TTC549 (cell line): ENCODE measurements around the gene LASP1.
"Not testable (repeated sequence)": the region's sequence is repeated elsewhere in the genome, so short reads cannot be mapped to it uniquely, and the experiment has no call there.

Experiments
- FAIRE-seq: peaks from 2 replicates; lab custom pipeline; 2012; peaks lifted over from hg19 to GRCh38; lab: Jason Lieb, UNC

Gene LASP1

DNA sequence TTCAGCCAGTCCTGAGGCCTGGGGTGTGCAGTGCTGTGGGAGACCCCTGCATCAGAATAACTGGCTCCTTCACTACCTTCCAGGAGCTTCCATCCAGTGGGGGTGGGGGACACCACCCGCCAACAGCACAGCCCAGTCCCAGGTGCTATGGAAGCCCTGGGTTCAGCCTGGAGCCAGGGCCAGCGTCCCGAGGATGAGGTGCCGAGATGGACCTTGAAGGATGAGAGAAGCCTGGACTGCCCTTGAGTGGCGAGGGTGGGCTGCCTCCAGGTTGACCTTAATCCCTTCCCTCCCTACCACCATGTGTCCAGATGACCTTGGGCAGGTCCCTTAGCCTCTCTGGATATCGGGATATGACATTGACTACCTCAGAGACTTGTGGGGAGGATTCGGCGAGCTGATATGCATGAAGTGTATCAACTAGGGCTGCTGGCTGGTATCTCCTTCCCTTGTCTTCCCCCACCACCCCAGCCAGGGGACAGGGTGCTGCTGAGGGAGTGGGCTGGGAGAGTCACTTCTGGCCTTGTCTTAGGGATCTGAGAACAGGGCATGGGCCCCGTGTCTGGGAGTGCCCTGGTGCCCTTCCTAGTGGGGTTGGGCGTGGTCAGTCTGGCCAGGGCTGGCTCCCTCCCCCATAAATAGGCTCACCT, 41.3 kb downstream of the LASP1 start:
- no peak for FAIRE-seq

DNA sequence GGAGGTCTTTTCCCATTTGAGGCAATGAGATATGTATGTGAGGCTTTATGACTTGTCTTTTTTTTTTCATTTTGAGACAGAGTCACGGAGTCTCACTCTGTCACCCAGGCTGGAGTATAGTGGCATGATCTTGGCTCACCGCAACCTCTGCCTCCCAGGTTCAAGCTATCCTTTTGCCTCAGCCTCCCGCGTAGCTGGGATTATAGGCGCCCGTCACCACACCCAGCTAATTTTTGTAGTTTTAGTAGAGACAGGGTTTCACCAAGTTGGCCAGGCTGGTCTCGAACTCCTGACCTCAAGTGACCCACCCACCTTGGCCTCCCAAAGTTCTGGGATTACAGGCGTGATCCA, 41.8 kb downstream of the LASP1 start:
- not testable (repeated sequence) for FAIRE-seq

DNA sequence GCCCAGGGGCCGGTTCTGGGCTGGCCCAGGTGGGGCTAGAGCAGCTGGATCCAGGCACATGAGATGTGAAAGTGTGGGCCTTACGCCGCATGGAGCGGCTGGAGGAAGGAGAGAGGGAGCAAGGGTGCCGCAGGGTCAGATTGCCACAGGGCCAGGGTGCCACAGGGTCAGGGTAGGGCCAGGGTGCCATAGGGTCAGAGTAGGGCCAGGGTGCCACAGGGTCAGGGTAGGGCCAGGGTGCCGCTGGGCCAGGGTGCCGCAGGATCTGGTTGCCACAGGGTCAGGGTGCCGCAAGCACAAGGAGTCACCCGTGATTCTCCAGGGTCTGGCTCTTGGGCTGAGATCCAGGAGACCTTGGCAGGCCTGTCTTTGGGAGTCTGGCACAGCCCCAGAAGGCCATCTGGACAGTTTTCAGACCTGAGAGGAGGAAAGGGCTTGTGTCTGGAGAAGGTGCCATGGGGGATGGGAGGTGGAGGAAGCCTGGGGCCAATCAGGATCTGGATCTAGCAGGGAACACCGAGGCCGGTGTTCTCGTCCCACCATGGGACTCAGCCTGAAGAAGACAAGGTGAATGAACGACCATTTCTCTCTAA, 42.5 kb downstream of the LASP1 start:
- no peak for FAIRE-seq

DNA sequence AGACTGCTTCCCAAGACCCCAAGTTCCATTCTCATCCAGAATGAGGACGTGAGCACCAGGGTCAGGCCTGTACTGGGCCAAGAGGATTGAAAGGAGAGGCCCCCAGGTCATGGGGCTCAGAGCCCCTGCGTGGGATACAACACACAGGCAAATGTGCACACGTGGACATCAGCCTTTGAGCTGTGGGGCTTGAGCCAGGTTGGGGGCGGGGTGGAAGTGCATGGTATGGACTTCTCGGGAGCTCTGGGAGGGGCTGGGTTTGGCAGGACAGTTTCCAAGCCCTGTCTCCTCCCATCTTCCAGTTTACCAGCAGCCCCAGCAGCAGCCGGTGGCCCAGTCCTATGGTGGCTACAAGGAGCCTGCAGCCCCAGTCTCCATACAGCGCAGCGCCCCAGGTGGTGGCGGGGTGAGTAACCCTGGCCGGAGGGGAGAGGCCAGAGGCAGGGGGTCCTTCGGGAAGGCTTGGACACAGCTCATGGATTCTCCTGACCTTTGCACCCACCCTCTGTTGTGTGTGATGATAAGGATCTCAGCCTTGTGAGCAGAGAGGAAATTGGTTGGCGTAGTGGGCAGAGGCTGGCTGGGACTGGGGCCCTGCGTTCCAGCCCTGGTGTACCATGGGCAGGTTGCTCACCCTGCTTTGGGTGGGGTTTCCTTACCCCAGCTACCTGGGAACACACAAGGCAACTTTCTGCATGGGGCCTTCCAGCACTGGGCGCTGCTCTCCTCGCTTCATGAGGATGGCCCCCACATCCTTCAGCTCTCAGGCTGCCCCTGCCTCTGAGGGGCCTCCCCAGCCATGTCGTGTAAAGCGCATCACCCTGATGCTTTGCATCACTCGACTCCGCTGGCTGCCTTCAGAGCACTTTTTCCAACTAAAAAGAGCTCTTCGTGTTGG, 45.1 kb downstream of the LASP1 start:
- FAIRE-seq: no peak

DNA sequence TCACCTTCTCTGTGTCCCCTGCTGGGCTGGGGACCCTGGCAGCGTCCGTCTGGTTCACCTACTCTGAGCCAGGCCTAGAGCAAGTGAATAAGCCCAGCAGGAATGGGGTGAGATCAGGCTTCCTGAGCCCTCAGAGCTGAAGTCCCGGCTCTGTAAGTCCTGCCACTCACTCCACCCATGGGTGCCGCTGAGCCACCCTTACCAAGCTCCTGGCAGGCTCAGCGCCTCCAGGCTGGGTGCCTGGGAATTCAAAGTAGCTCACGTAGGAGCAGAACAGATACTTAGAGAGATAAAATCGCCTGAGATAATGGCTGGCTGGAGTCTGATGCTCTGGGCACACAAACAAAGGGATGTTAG, 45.8 kb downstream of the LASP1 start:
- no peak for FAIRE-seq

DNA sequence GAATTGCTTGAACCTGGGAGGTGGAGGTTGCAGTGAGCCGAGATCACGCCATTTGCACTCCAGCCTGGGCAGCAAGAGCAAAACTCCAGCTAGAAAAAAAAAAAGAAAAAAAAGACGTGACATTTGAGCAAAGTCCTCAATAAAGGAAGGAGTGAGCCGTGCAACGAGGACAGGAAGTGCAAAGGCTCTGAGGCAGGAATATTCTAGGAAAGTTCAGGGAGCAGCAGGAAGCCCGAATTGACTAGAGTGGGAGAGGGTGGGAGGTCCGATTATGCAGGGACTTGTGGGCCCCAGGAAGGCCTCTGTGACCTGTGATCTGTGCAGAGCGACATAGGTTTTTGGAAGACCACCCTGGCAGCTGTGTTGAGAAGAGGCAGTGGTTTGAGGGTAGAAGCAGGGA, 46.9 kb downstream of the LASP1 start:
- FAIRE-seq: no peak

DNA sequence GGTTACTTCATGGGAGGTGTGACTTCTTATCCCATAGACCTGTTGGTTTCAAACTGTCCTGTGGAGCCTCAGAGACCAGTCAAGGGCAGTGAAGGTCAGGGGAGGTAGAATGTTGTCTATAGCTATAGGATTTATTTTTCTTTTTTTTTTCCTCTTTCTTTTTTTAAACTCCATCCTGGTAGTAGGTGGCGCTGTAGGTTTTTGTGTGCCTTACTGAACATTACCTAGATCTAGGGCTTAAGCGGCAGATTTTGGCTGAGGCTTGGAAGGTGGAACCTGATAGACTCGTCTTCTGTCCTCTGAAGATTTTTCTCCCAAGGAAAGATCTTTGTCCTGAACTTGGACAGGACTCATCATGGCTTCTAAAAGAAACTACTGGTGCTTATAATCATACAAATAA, 47.4 kb downstream of the LASP1 start:
- no peak for FAIRE-seq

DNA sequence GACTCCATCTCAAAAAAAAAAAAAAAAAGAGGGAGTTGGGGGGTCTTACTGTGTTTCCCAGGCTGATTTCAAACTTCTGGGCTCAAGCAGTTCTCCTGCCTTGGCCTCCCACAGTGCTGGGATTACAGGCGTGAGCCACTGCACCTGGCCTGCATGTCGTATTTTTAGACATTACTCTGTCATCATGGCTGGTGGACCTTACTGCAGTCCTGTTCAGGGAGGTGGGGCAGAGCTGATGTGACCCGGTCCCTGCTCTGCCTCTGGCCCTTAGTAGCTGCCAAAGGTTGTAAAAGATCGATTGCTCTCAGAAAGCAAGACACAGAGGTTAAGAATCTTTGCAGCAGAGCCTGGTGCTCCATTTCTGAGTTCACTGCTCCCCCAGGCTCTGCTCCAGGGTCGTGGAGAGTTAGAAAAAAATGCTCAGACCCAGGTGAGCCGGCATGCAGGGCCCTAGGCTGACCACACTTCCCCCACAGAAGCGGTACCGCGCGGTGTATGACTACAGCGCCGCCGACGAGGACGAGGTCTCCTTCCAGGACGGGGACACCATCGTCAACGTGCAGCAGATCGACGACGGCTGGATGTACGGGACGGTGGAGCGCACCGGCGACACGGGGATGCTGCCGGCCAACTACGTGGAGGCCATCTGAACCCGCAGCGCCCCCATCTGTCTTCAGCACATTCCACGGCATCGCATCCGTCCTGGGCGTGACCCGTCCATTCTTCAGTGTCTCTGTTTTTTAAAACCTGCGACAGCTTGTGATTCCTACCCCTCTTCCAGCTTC, 48.5 kb downstream of the LASP1 start:
- FAIRE-seq: no peak

DNA sequence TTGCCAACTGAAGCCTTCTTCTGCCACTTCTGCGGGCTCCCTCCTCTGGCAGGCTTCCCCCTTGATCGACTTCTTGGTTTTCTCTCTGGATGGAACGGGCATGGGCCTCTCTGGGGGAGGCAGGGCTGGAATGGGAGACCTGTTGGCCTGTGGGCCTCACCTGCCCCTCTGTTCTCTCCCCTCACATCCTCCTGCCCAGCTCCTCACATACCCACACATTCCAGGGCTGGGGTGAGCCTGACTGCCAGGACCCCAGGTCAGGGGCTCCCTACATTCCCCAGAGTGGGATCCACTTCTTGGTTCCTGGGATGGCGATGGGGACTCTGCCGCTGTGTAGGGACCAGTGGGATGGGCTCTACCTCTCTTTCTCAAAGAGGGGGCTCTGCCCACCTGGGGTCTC, 49.1 kb downstream of the LASP1 start:
- no peak for FAIRE-seq

DNA sequence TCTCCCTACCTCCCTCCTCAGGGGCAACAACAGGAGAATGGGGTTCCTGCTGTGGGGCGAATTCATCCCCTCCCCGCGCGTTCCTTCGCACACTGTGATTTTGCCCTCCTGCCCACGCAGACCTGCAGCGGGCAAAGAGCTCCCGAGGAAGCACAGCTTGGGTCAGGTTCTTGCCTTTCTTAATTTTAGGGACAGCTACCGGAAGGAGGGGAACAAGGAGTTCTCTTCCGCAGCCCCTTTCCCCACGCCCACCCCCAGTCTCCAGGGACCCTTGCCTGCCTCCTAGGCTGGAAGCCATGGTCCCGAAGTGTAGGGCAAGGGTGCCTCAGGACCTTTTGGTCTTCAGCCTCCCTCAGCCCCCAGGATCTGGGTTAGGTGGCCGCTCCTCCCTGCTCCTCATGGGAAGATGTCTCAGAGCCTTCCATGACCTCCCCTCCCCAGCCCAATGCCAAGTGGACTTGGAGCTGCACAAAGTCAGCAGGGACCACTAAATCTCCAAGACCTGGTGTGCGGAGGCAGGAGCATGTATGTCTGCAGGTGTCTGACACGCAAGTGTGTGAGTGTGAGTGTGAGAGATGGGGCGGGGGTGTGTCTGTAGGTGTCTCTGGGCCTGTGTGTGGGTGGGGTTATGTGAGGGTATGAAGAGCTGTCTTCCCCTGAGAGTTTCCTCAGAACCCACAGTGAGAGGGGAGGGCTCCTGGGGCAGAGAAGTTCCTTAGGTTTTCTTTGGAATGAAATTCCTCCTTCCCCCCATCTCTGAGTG, 49.6 kb downstream of the LASP1 start:
- FAIRE-seq: no peak

DNA sequence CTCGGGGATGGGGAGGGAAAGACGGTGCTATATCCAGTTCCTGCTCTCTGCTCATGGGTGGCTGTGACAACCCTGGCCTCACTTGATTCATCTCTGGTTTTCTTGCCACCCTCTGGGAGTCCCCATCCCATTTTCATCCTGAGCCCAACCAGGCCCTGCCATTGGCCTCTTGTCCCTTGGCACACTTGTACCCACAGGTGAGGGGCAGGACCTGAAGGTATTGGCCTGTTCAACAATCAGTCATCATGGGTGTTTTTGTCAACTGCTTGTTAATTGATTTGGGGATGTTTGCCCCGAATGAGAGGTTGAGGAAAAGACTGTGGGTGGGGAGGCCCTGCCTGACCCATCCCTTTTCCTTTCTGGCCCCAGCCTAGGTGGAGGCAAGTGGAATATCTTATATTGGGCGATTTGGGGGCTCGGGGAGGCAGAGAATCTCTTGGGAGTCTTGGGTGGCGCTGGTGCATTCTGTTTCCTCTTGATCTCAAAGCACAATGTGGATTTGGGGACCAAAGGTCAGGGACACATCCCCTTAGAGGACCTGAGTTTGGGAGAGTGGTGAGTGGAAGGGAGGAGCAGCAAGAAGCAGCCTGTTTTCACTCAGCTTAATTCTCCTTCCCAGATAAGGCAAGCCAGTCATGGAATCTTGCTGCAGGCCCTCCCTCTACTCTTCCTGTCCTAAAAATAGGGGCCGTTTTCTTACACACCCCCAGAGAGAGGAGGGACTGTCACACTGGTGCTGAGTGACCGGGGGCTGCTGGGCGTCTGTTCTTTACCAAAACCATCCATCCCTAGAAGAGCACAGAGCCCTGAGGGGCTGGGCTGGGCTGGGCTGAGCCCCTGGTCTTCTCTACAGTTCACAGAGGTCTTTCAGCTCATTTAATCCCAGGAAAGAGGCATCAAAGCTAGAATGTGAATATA, 50.8 kb downstream of the LASP1 start:
- FAIRE-seq: no peak

DNA sequence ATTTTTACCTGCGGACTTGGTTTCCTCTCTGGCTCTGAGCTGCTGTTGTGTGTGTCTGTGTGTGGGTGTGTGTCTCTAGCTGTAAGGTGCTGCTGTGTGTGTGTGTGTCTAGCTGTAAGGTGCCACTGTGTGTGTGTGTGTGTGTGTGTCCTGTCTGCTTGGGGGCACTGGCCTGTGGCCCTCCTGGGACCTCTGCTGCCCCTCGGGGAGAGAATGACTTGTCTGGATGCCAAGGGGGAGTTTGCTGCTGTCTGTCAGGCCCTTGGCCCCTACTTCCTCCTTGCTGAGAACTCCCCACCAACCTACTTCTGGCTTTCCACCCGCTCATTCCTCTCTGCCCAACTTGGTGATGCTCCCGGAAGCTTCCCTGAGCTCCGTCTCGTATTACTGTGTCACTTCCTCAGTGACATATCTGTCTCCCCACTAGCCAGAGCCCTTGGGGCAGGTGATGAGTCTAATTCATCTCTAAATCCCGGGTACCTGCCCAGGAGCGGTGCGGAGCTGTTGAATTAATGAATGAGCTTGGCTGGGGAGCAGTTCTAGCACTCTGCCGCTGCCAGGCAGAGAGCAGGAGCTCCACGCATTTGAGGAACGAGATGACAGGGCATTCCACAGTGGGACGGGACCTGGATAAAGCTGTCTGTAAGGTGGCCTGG, 52.0 kb downstream of the LASP1 start:
- FAIRE-seq: no peak

DNA sequence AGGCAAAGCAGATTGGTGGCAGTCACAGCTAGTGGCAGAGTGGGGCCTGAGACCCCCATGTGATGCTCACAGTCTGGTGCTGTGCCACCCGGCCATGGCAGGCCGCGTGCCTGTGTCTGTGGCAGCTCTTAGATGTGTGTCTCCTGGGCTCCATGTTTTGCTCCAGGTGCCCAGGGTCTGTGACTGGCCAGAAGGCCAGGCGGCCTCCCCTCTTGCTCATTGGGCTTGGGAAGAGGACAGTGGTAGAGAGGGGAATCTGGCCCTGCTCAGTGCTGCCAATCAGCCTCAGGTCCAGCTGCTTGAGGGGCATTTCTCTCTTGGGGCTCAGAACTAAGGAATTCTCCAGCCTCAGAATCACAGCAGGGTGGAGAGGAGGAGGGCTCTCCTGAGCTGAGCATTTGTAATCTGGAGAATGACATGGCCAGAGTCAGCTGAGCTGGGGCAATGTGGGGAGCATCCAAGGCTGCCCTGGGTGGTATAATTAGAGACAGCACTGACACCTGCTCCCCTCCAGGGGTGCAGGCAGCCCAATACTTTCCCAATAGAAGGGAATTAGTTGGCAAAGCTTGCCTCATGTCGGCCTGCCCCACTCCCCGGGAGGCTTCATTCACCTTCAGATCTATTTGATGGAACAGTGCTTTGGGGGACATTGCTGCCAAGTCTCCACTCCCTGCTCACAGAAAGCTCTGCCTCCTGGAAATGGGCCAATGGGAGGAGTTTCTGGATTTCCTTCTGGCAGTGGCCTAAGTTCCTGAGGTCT, 52.9 kb downstream of the LASP1 start:
- FAIRE-seq: no peak

DNA sequence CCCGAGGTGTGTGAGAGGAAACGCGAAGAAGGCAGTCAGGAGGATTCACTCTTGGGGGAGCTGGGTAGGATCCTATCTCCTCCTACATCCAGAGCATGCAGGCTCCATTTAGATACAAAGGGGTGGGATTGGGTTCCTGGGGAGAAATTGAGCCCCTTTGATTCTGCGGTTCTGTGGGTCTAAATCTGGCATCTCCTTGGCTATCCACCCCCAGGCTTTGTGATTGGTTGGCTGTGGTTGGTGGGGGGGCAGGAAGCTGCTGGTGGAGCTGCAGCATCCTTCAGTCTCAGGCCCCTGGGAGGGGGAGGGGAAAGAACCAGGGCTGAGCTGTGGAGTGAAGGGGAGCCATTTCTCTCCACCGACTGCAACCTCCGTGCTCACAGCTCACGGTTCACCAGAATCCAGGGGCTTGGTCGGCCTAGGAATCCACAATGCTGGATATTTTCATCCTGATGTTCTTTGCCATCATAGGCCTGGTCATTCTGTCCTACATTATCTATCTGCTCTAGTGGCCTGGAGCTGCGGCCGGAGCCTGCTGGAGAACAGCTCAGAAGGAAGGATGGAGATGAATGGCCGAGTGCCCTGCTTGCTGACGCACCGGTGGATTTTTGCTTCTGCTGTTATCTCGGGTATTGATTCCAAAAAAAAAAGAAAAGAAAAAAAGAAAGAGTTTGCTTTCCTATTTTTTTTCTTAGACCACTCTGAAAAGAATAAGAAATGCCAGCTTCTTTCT, 55.6 kb downstream of the LASP1 start, which contains the start of gene LASP1NB:
TSS of gene LASP1NB (plus strand) at position 352 of the 733 bp plus-strand sequence.
- FAIRE-seq: no peak

DNA sequence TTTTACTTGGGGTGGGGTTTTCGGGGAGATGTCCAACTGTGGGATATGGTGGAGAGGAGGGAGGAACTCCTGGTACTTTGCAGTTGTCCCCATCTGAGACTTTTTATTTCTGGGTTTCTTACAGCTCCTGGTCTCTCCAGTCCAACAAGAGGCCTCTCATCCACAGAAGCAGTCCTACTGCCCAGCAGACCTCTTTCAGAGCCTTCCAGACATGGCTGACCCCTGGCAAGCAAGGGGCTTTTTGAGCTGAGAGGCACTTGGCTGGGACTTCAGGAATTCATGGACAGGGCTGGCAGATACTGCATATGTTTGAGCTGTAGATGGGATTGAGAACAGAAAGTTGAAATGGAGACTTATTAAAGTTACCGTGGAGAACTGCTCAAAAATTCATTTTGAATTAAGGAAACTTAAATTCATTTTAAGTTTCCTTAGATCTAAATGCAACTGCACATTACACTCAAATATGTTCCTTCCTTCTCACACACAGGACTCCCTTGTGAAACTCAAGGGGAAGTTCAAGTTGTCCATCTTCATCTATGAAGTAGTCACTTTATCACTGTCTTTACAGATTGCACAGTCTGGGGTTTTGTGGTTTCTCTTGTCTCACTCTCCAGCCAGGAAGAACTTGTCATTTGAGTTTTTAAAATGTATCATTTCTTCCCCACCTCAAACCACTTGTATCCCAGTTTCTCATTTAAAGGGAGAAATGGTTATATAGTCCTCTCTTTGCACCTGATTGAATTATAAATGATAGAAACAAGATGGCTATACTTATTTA, 56.6 kb downstream of the LASP1 start:
- FAIRE-seq: no peak

DNA sequence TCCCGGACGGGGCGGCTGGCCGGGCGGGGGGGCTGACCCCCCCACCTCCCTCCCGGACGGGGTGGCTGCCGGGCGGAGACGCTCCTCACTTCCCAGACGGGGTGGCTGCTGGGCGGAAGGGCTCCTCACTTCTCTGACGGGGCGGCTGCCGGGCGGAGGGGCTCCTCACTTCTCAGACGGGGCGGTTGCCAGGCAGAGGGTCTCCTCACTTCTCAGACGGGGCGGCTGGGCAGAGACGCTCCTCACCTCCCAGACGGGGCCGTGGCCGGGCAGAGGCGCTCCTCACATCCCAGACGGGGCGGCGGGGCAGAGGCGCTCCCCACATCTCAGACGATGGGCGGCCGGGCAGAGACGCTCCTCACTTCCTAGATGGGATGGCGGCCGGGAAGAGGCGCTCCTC, 60.9 kb downstream of the LASP1 start:
- FAIRE-seq: not testable (repeated sequence)

DNA sequence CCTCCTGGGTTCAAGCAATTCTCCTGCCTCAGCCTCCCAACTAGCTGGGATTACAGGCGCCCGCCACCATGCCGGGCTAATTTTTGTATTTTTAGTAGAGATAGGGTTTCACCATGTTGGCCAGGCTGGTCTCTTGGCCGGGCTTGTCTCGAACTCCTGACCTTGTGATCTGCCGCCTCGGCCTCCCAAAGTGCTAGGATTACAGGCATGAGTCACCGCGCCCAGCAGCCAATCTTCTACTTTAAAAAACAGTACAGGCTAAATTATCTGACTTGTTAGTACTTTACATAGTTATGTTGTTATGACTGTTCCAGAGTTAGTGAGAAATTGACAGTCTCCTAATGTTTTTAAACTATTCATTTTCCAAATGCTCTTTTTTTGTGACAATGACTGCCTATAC, 64.1 kb downstream of the LASP1 start:
- not testable (repeated sequence) for FAIRE-seq

DNA sequence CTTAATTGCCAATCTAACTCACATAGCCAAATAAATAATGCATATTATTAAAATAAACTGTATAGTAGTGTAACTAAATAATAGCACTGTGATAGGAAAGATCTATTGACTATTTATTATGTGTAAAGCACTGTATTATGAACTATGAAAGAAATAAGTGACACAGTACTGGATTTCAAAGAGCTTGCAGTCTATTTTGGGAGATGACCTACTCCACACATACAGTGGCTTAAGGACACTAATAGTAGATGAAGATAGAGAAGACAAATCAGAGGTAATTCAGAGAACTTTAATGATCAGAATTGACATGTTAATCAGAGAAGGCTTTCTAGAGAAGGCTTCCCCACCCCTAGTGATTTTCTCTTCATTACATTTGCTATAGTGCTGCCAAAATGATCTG, 70.1 kb downstream of the LASP1 start:
- no peak for FAIRE-seq
